Trophoblast cell (in vitro differentiated cells and primary cell): ENCODE data around the gene DLGAP1.

ENCODE experiments used
- DNase-seq, 2 donors: peaks; one replicate each; pipeline ENCODE4 v3.0.0-alpha.2; 2016
- H2AFZ ChIP-seq: 2 replicates; pipeline ENCODE4 v1.6.1; 2013; ENCODE audit warnings: low read length, moderate library complexity, mild to moderate bottlenecking; ENCODE audit not compliant: insufficient read depth, poor library complexity
- H2AK5ac ChIP-seq: 2 replicates; pipeline ENCODE4 v1.6.1; 2013; ENCODE audit warnings: mild to moderate bottlenecking, low read length
- H2BK120ac ChIP-seq: 2 replicates; pipeline ENCODE4 v1.6.1; 2013; ENCODE audit warnings: low read length, mild to moderate bottlenecking, moderate library complexity; ENCODE audit not compliant: insufficient read depth, poor library complexity
- H2BK12ac ChIP-seq: 2 replicates; pipeline ENCODE4 v1.6.1; 2013; ENCODE audit warnings: mild to moderate bottlenecking, low read length, moderate library complexity
- H2BK5ac ChIP-seq: 2 replicates; pipeline ENCODE4 v1.6.1; 2013; ENCODE audit warnings: low read length, low read depth, moderate library complexity, mild to moderate bottlenecking; ENCODE audit not compliant: poor library complexity
- H3K14ac ChIP-seq: 2 replicates; pipeline ENCODE4 v1.6.1; 2013; ENCODE audit warnings: mild to moderate bottlenecking, low read length
- H3K18ac ChIP-seq: 2 replicates; pipeline ENCODE4 v1.6.1; 2013; ENCODE audit warnings: mild to moderate bottlenecking, low read length
- H3K23ac ChIP-seq: 2 replicates; pipeline ENCODE4 v1.6.1; 2013; ENCODE audit warnings: low read length
- H3K27ac ChIP-seq: 2 replicates; pipeline ENCODE4 v1.5.1; 2013; ENCODE audit warnings: low read depth, mild to moderate bottlenecking, inconsistent platforms, low read length, moderate library complexity
- H3K27me3 ChIP-seq: 2 replicates; pipeline ENCODE4 v1.6.1; 2013; ENCODE audit warnings: inconsistent platforms, mild to moderate bottlenecking, low read length, moderate library complexity; ENCODE audit not compliant: insufficient read depth
- H3K36me3 ChIP-seq, 2 experiments: 1 replicate in 1 of 2; 2 replicates in 1 of 2; pipeline ENCODE4 v1.6.1; 2013; ENCODE audit warnings: low read length in 2 of 2, mild to moderate bottlenecking in 2 of 2, moderate library complexity in 1 of 2; ENCODE audit not compliant: insufficient read depth in 2 of 2, control insufficient read depth in 1 of 2
- H3K4ac ChIP-seq: 2 replicates; pipeline ENCODE4 v1.6.1; 2013; ENCODE audit warnings: low read depth, mild to moderate bottlenecking, low read length, moderate library complexity
- H3K4me1 ChIP-seq, 2 experiments: 1 replicate in 1 of 2; 2 replicates in 1 of 2; pipeline ENCODE4 v1.6.1; 2013; ENCODE audit warnings: low read length in 2 of 2, mild to moderate bottlenecking in 2 of 2, moderate library complexity in 1 of 2; ENCODE audit not compliant: insufficient read depth in 2 of 2, control insufficient read depth in 1 of 2
- H3K4me2 ChIP-seq: 2 replicates; pipeline ENCODE4 v1.6.1; 2013; ENCODE audit warnings: inconsistent platforms, mild to moderate bottlenecking, low read length, moderate library complexity
- H3K4me3 ChIP-seq: 2 replicates; pipeline ENCODE4 v1.5.1; 2013; ENCODE audit warnings: mild to moderate bottlenecking, low read depth, low read length, inconsistent platforms
- H3K79me1 ChIP-seq: one replicate; pipeline ENCODE4 v1.6.1; 2013; ENCODE audit warnings: low read length
- H3K79me2 ChIP-seq: 2 replicates; pipeline ENCODE4 v1.6.1; 2013; ENCODE audit warnings: low read length, mild to moderate bottlenecking; ENCODE audit not compliant: control insufficient read depth, insufficient read depth, poor library complexity
- H3K9ac ChIP-seq: 2 replicates; pipeline ENCODE4 v1.6.1; 2013; ENCODE audit warnings: mild to moderate bottlenecking, low read length
- H3K9me3 ChIP-seq: 2 replicates; pipeline ENCODE4 v1.6.1; 2013; ENCODE audit warnings: low read depth, mild to moderate bottlenecking, control low read depth, inconsistent platforms, low read length; ENCODE audit not compliant: insufficient read depth
- H4K12ac ChIP-seq: 2 replicates; pipeline ENCODE4 v1.6.1; 2013; ENCODE audit warnings: low read depth, mild to moderate bottlenecking, low read length, moderate library complexity
- H4K8ac ChIP-seq: 2 replicates; pipeline ENCODE4 v1.6.1; 2013; ENCODE audit warnings: low read depth, mild to moderate bottlenecking, low read length, moderate library complexity
- H4K91ac ChIP-seq: one replicate; pipeline ENCODE4 v1.6.1; 2013; ENCODE audit warnings: low read depth, mild to moderate bottlenecking, low read length, moderate library complexity
- WGBS: extraction: QIAGEN DNeasy Blood & Tissue Kit; methylation state at CpG from one replicate; pipeline ENCODE4 v1.1.7; 2013; ENCODE audit warnings: missing lambda C conversion rate; ENCODE audit not compliant: insufficient read length, insufficient coverage; ENCODE audit errors: extremely low coverage; 5-methylcytosine and 5-hydroxymethylcytosine counted together

DLGAP1 gene

DNA sequence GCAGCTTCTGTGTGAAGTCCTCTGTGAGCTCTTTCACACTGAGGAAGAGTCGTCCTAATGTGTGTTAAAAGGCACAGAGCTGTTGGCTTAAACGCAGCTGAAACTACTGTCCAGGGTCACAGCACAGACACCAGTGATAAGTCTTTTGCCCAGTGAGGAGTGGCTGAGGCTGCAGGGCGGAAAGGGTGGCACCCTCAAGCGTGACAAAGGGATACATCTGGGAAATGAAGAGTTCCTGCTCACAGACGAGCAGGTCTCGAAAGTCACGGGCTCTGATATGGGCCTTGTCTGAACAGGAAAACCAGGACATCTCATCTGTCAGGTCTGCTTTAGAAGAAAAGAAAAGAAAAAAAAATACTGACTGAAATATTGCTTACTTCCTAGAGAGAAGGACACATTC is 968.6 kb downstream of the DLGAP1 start:
- no peak overlapping the region for H3K23ac ChIP-seq
- H4K91ac ChIP-seq = no peak overlapping the region
- no peak overlapping the region for H4K12ac ChIP-seq
- no peak for DNase-seq
- H3K18ac ChIP-seq = no peak overlapping the region
- H3K27me3 ChIP-seq = no peaks in the 10 kb centered on the region
- no peak overlapping the region for H2BK5ac ChIP-seq
- no peaks in the 10 kb centered on the region for H3K36me3 ChIP-seq
- H3K4me1 ChIP-seq = peaks cover 0 to 2% of the 10 kb centered on the region in 2 experiments
- H2BK12ac ChIP-seq = no peak overlapping the region
- no peak overlapping the region for H3K4me2 ChIP-seq
- H3K14ac ChIP-seq = no peak overlapping the region
- H3K9ac ChIP-seq = no peak overlapping the region
- no peaks in the 10 kb centered on the region for H3K9me3 ChIP-seq
- H3K79me1 ChIP-seq = no peaks in the 10 kb centered on the region
- H3K27ac ChIP-seq = no peak overlapping the region
- no peak overlapping the region for H3K4me3 ChIP-seq
- no peak overlapping the region for H4K8ac ChIP-seq
- no peak overlapping the region for H2BK120ac ChIP-seq
- no peak overlapping the region for H3K4ac ChIP-seq
- H2AFZ ChIP-seq = no peak overlapping the region
- no CpG with 5 or more reads among the region's 7 CpGs for WGBS
- no peak overlapping the region for H2AK5ac ChIP-seq
- H3K79me2 ChIP-seq = no peaks in the 10 kb centered on the region

DNA sequence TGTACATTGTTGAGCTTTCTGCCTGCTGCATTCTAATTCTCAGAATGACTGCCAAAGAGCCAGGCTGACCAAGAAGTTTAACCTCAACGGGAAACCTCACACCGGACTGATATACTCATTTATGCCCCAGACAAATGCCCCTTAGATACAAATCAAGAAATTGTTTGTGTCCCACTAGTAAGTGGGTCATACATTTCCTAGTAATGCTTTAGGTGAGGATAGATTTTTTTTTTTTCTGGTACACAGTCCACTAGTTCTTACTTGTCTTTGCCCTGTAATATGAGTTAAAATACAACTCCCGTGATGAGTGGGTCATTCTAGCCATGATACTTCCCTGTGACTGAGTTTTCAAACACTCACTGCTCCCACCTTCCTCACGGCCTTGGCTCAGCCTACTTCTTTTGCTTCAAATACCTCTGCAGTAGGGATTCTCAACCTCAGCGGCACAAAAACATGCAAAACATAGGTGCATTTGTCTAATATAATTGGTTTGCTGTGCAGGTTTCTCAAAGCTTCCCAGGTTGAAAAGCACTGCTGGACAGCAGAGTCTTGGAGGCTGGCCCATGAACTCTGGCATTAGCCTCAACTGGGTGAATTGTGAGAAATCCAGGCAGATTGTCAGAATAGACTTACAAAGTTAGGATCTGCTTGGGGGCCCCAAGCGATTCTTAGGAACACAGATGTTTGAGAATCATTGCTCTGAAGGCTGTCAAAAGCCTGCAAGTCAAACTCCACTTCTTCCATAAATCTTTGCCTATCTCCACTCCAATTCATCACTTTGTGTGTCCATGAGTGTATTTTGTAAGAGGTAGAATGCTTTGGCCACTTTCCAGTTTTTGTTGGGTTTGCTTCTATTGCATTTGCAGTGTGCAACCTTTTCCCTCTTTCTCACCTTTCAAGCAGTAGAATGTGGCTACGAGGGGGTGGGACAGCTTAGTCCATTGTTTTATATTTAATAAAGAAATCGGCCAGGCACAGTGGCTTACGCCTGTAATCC is 969.7 kb downstream of the DLGAP1 start:
- Histone ChIP-seq H3K79me2 (no peaks in the 10 kb centered on the region), H4K91ac (no peak overlapping the region), H3K27ac (no peak overlapping the region), H3K4me3 (no peak overlapping the region), H3K27me3 (no peaks in the 10 kb centered on the region), H3K36me3 (no peaks in the 10 kb centered on the region), H3K4ac (no peak overlapping the region), H3K4me2 (no peak overlapping the region), H3K18ac (no peak overlapping the region), H4K12ac (no peak overlapping the region), H4K8ac (no peak overlapping the region), H3K9me3 (no peaks in the 10 kb centered on the region), H3K9ac (no peak overlapping the region), H2BK5ac (no peak overlapping the region), H2BK12ac (no peak overlapping the region), H2AFZ (no peak overlapping the region), H2AK5ac (no peak overlapping the region), H3K23ac (no peak overlapping the region), H3K79me1 (no peaks in the 10 kb centered on the region), H3K14ac (no peak overlapping the region), H3K4me1 (peaks cover 0 to 2% of the 10 kb centered on the region in 2 experiments), H2BK120ac (no peak overlapping the region)
- DNase-seq = no peak
- WGBS = no CpG with 5 or more reads among the region's 9 CpGs

GRCh38 chr18:3482258-3482657 is 972.8 kb downstream of the DLGAP1 start:
- H3K79me1 ChIP-seq = no peaks in the 10 kb centered on the region
- no peaks in the 10 kb centered on the region for H3K27me3 ChIP-seq
- no peak for DNase-seq
- no peak overlapping the region for H4K91ac ChIP-seq
- no peak overlapping the region for H3K14ac ChIP-seq
- H3K36me3 ChIP-seq = no peaks in the 10 kb centered on the region
- H3K79me2 ChIP-seq = no peaks in the 10 kb centered on the region
- no peak overlapping the region for H3K4ac ChIP-seq
- H4K8ac ChIP-seq = no peak overlapping the region
- H2BK120ac ChIP-seq = no peak overlapping the region
- H3K4me2 ChIP-seq = no peak overlapping the region
- no peak overlapping the region for H3K23ac ChIP-seq
- H3K4me1 ChIP-seq = peaks cover 0 to 2% of the 10 kb centered on the region in 2 experiments
- no CpG with 5 or more reads among the region's 3 CpGs for WGBS
- H2AFZ ChIP-seq = no peak overlapping the region
- H3K9ac ChIP-seq = no peak overlapping the region
- no peak overlapping the region for H2BK12ac ChIP-seq
- no peak overlapping the region for H4K12ac ChIP-seq
- no peak overlapping the region for H2AK5ac ChIP-seq
- no peaks in the 10 kb centered on the region for H3K9me3 ChIP-seq
- no peak overlapping the region for H2BK5ac ChIP-seq
- no peak overlapping the region for H3K27ac ChIP-seq
- H3K4me3 ChIP-seq = no peak overlapping the region
- no peak overlapping the region for H3K18ac ChIP-seq

- Histone ChIP-seq H4K12ac (no peak overlapping the region), H3K9me3 (no peaks in the 10 kb centered on the region), H3K14ac (no peak overlapping the region), H3K79me2 (no peaks in the 10 kb centered on the region), H3K79me1 (no peaks in the 10 kb centered on the region), H2BK120ac (no peak overlapping the region), H4K91ac (no peak overlapping the region), H3K4me2 (no peak overlapping the region), H4K8ac (no peak overlapping the region), H3K4ac (no peak overlapping the region), H2AFZ (no peak overlapping the region), H3K36me3 (no peaks in the 10 kb centered on the region), H2BK12ac (no peak overlapping the region), H3K27me3 (no peaks in the 10 kb centered on the region), H3K27ac (no peak overlapping the region), H2AK5ac (no peak overlapping the region), H3K23ac (no peak overlapping the region), H3K18ac (no peak overlapping the region), H3K4me1 (peaks cover 0 to 2% of the 10 kb centered on the region in 2 experiments), H3K9ac (no peak overlapping the region), H2BK5ac (no peak overlapping the region), H3K4me3 (no peak overlapping the region)
- peak; percentile 26 to 64 for DNase-seq
- WGBS = no CpG with 5 or more reads among the region's 5 CpGs
Measured at GRCh38 chr18:3481696-3482210, 973.4 kb downstream of the DLGAP1 start.
